DND-41 (cell line): ENCODE measurements around the gene C18orf54.

Experiments used
- ATAC-seq: fragments of 200-7000 bp; cut with Tn5 transposase; 3 replicates; pipeline ENCODE4 v1.9.1; 2021; ENCODE audit warnings: low read depth; ENCODE audit not compliant: insufficient read depth
- DNase-seq: peaks from one replicate; pipeline ENCODE4 v3.0.0-alpha.2; 2020
- H2AFZ ChIP-seq: 2 replicates; pipeline ENCODE4 v1.6.0; 2012; ENCODE audit warnings: low read depth, low read length
- H3K27ac ChIP-seq: 2 replicates; pipeline ENCODE4 v1.5.1; 2012; ENCODE audit warnings: low read length, inconsistent platforms
- H3K27me3 ChIP-seq: fragments of 200-600 bp; sonication (generic); 2 replicates; pipeline ENCODE4 v1.6.0; 2012; ENCODE audit warnings: low read length, mild to moderate bottlenecking, inconsistent platforms; ENCODE audit not compliant: insufficient read depth, poor library complexity
- H3K36me3 ChIP-seq: 2 replicates; pipeline ENCODE4 v1.5.1; 2012; ENCODE audit warnings: low read length, inconsistent platforms; ENCODE audit not compliant: insufficient read depth
- H3K4me1 ChIP-seq: 2 replicates; pipeline ENCODE4 v1.5.1; 2012; ENCODE audit warnings: mild to moderate bottlenecking, low read length; ENCODE audit not compliant: insufficient read depth
- H3K4me2 ChIP-seq: 2 replicates; pipeline ENCODE4 v1.6.0; 2012; ENCODE audit warnings: mild to moderate bottlenecking, moderate library complexity, low read length, inconsistent platforms; ENCODE audit not compliant: insufficient read depth
- H3K4me3 ChIP-seq, 2 experiments: fragments of 200-600 bp in 1 of 2; shearing (Covaris generic) in 1 of 2; 2 replicates each; pipeline ENCODE4 v1.5.1; 2012 to 2016; ENCODE audit warnings: inconsistent platforms in 2 of 2, low read length in 2 of 2, mild to moderate bottlenecking in 2 of 2, low read depth in 1 of 2, moderate library complexity in 1 of 2
- H3K79me2 ChIP-seq: 2 replicates; pipeline ENCODE4 v1.6.0; 2012; ENCODE audit warnings: low read length, inconsistent platforms; ENCODE audit not compliant: insufficient read depth
- H3K9ac ChIP-seq: 2 replicates; pipeline ENCODE4 v1.6.0; 2012; ENCODE audit warnings: low read depth, mild to moderate bottlenecking, inconsistent platforms, low read length, moderate library complexity
- H3K9me3 ChIP-seq: 2 replicates; pipeline ENCODE4 v1.5.1; 2012; ENCODE audit warnings: low read length, moderate library complexity, mild to moderate bottlenecking, inconsistent platforms; ENCODE audit not compliant: insufficient read depth, severe bottlenecking
- H4K20me1 ChIP-seq: 2 replicates; pipeline ENCODE4 v1.6.0; 2012; ENCODE audit warnings: low read length; ENCODE audit not compliant: insufficient read depth
- CTCF ChIP-seq: IDR thresholded peaks from 2 replicates; pipeline ENCODE4 v1.5.1; 2012; ENCODE audit warnings: borderline replicate concordance, low read length, moderate library complexity, mild to moderate bottlenecking; ENCODE audit not compliant: poor library complexity, severe bottlenecking; ENCODE audit errors: extremely low read depth
- EZH2 ChIP-seq: IDR thresholded peaks from 3 replicates; pipeline ENCODE4 v1.6.1; 2012; ENCODE audit warnings: borderline replicate concordance, low read depth, mild to moderate bottlenecking, moderate library complexity, low read length, inconsistent platforms; ENCODE audit not compliant: severe bottlenecking

The C18orf54 gene

GRCh38 chr18:54416436-54416835 lies 58.7 kb downstream of the C18orf54 start:
- Histone ChIP-seq H3K36me3 (no peaks in the 10 kb centered on the region), H3K9me3 (no peaks in the 10 kb centered on the region)
- no peak for DNase-seq

GRCh38 chr18:54423831-54424230 lies 66.1 kb downstream of the C18orf54 start:
- Histone ChIP-seq H3K27me3 (no peaks in the 10 kb centered on the region), H4K20me1 (no peaks in the 10 kb centered on the region), H3K9ac (no peak overlapping the region), H3K9me3 (no peaks in the 10 kb centered on the region), H2AFZ (no peak overlapping the region), H3K4me2 (no peak overlapping the region), H3K4me3 (no peak overlapping the region), H3K79me2 (no peaks in the 10 kb centered on the region), H3K27ac (no peak overlapping the region), H3K36me3 (no peaks in the 10 kb centered on the region), H3K4me1 (no peaks in the 10 kb centered on the region)
- TF ChIP-seq CTCF (no peak), EZH2 (no peak)
- ATAC-seq = no peak
- no peak for DNase-seq

More at GRCh38 chr18:54416436-54416835, 58.7 kb downstream of the C18orf54 start:
- no peak overlapping the region for H3K27ac ChIP-seq
- H4K20me1 ChIP-seq = no peaks in the 10 kb centered on the region
- no peak overlapping the region for H3K4me3 ChIP-seq
- TF ChIP-seq EZH2 (no peak), CTCF (no peak)
- no peak overlapping the region for H3K4me2 ChIP-seq
- no peak for ATAC-seq
- H3K4me1 ChIP-seq = no peaks in the 10 kb centered on the region
- H3K79me2 ChIP-seq = no peaks in the 10 kb centered on the region
- H3K9ac ChIP-seq = no peak overlapping the region
- no peak overlapping the region for H2AFZ ChIP-seq
- H3K27me3 ChIP-seq = no peaks in the 10 kb centered on the region

- DNase-seq (no peak), ATAC-seq (no peak)
- no peaks in the 10 kb centered on the region for H3K4me1 ChIP-seq
- no peaks in the 10 kb centered on the region for H3K9me3 ChIP-seq
- H2AFZ ChIP-seq = no peak overlapping the region
- H3K79me2 ChIP-seq = no peaks in the 10 kb centered on the region
- H3K36me3 ChIP-seq = no peaks in the 10 kb centered on the region
- H3K27me3 ChIP-seq = no peaks in the 10 kb centered on the region
- no peaks in the 10 kb centered on the region for H4K20me1 ChIP-seq
- H3K27ac ChIP-seq = no peak overlapping the region
- H3K4me2 ChIP-seq = no peak overlapping the region
- no peak overlapping the region for H3K4me3 ChIP-seq
- H3K9ac ChIP-seq = no peak overlapping the region
- TF ChIP-seq EZH2 = no peak
- TF ChIP-seq CTCF = no peak
These were observed 68.5 kb downstream of the C18orf54 start for GRCh38 chr18:54426085-54426665.
